Posterior cingulate gyrus (tissue), 11 donors: ENCODE data around the gene XBP1.
"Not testable (repeated sequence)": the region's sequence is repeated elsewhere in the genome, so short reads cannot be mapped to it uniquely, and the experiment has no call there.

ENCODE experiments used
- DNase-seq, 10 donors: peaks; one replicate each; pipeline versions ENCODE4 v3.0.0 to v3.0.0-alpha.2; 2020 to 2021; ENCODE audit warnings: mixed read lengths in 3 of 10
- intact Hi-C: fragments of 100-400 bp; cut with DNase I; formaldehyde crosslinking; loops from one replicate; pipeline ENCODE4 v1.15.1; 2023

Gene XBP1

GRCh38 chr22:28819253-28820096 lies 19.1 kb upstream of the XBP1 start:
- no peak for DNase-seq
- intact Hi-C loops = no loop called here

DNA sequence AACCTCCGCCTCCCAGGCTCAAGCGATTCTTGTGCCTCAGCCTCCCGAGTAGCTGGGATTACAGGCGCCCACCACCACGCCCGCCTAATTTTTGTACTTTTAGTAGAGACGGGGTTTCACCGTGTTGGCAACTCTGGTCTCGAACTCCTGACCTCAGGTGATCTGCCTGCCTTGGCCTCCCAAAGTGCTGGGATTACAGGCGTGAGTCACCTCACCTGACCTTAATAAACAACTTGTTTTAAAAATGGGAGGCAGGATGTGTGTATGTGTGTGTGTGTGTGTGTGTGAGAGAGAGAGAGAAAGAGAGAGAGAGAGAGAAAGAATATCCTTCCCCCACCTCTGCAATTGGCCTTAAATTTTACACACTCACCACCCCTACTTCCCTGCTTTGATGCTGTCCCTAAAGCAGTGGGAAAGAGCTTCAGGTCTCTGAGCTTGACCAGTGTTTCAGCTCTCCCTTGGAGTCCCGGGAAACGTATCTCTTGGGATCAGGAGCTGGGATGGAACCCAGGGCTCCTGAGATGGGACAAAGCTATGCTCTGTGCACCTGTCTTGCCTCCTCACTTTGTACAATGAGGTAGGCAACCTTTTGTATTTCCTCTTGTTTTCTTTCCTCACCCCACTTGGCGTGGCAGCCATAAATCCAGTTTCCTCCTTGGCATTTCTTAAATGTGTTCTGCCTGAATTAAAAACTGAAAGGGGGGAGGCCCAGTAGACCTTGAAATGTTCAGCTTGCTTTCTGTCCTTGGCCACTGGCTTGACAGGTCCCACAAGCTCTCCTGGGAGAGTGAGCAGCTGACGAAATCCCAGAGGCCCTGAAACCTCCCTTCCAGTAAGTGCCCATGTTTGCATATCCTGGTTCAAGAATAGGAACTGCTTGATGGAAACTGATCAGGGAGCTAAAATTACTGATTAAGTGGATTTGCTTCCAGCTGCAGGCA lies 17.8 kb upstream of the XBP1 start:
- intact Hi-C loops = no loop called here
- no peak for DNase-seq

DNA sequence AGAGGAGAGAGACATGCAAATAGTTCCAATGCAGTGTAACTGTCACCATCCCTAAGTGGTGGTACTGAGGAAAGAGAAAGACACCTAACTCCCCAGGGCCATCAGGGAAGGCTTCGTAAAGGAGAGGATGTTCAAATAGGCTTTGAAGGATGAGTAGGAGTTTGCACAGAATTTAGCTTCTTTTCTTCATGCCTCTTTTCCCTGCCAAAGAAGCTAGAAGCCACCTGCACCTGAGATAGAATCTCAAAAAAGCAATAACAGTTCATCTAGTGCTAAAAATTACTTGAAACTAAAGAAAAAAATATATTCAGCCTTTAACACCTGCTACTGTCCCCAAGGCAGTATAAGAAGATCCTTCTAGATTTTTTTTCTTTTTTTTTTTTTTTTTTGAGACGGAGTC lies 16.7 kb upstream of the XBP1 start:
- DNase-seq = no peak
- intact Hi-C loops = no loop called here

- intact Hi-C loops = no loop called here
- no peak for DNase-seq
Measured at GRCh38 chr22:28815729-28816128, 15.4 kb upstream of the XBP1 start.

DNA sequence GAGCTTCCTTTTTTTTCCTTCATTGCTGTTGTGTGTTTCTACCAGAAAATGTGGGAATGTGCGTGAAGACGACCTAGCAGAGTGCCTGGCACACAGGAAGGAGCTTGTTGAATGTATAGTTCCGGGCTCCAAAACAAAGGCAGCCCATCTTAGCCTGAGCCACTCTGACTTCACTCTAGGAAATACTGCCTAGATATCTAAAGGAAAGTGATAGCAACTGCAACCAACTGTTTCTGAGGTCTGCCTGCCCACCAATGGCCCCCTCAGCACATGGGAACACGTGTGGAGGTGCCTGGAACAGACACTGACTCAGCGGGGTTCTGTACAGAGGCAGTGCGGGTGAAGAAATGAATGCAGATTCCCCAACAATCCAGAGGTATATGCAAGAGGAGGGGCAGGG lies 14.7 kb upstream of the XBP1 start:
- intact Hi-C loops = no loop called here
- no peak for DNase-seq

GRCh38 chr22:28813772-28814518 lies 13.6 kb upstream of the XBP1 start:
- intact Hi-C loops = no loop called here

GRCh38 chr22:28812516-28812915 lies 12.1 kb upstream of the XBP1 start:
- DNase-seq = no peak
- intact Hi-C loops = no loop called here

More at GRCh38 chr22:28813772-28814518, 13.6 kb upstream of the XBP1 start:
- no peak for DNase-seq

- no peak for DNase-seq
- intact Hi-C loops = no loop called here
Measured at GRCh38 chr22:28810821-28811491, 10.6 kb upstream of the XBP1 start.

DNA sequence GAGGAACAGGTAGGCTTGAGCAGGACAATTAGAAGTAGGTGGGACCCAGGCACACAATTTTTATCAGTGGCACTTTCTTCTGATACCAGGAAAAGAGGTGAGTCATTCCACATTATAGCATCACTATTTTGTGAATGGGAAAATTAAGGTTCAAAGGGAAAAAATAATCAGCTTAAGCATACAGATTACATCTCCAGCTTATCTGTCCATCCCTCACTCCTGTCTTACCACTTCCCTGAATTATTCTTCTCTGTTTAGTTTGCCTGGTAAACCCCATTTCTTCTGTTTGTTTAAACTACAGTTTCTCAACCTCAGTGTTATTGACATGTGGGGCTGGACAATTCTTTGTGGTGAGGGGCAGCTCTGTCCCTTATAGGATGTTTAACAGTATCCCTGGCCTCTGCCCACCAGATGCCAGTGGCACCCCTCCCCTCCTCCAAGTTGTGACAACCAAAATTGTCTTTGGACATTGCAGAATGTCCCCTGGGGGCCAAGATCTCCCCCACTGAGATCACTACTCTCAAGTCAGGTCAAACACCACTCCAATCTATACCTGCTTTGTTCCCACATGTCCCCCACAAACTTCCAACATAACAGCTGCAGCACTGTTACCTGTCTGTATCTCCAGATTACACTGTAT lies 8.5 kb upstream of the XBP1 start:
- no peak for DNase-seq
- intact Hi-C loops = no loop called here

- intact Hi-C loops, DNase-seq: not testable (repeated sequence)
Measured at GRCh38 chr22:28805426-28805825, 5.1 kb upstream of the XBP1 start.

DNA sequence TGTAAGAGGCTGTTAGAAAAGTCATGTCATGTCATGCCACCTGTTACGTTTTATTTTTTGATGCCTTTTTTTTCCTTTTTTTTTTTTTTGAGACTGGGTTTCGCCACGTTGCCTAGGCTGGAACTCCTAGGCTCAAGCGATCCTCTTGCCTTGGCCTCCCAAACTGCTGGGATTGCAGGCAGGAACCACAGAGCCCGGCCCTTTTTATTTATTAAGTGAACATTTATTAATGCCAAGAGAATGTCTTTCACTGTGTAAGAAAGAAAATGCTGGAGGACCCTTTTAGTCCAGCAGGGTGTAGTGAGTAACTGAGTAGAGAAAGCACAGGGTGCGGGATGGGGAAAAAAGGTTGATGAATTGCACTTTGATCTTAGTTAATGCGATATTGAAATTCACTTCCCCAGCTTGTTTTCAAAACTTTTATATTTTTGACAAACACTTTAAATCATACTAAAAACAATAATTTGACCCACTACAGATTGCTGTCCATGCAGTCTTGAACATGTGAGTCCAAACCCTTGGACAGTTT lies 2.3 kb upstream of the XBP1 start:
- intact Hi-C loops = no loop called here
- DNase-seq = no peak

- intact Hi-C loops = no loop called here
- no peak for DNase-seq
Measured at GRCh38 chr22:28801845-28802594, 1.7 kb upstream of the XBP1 start.

- intact Hi-C loops = no loop called here
- DNase-seq = peak in 8 of 10 donors; percentile 12 to 91 (median 50)
Measured at GRCh38 chr22:28799606-28800307, 612 bp downstream of the XBP1 start.

- intact Hi-C loops = no loop called here
- no peak for DNase-seq
Measured at GRCh38 chr22:28798810-28799605, 1.4 kb downstream of the XBP1 start.

- intact Hi-C loops = no loop called here
- DNase-seq = no peak
Measured at GRCh38 chr22:28795932-28796856, 4.2 kb downstream of the XBP1 start.

GRCh38 chr22:28795071-28795693 lies 5.2 kb downstream of the XBP1 start:
- intact Hi-C loops = no loop called here
- DNase-seq = no peak
